CD8-positive, alpha-beta memory T cell (primary cell): ENCODE data around the gene WDR18. TPM values are rescaled to one million over a fixed set of nuclear protein-coding genes. Genes with fewer than 3 reads are reported as not detected.
A peak's percentile ranks its signal among the peaks of the same experiment; 100 is the strongest.

Experiments used
- CTCF ChIA-PET: fragments of 350-600 bp; sonication (Branson Sonifier 250); formaldehyde crosslinking; loops from one replicate; lab custom pipeline; 2021; ENCODE audit warnings: antibody characterized with exemption; lab: Charles Lee
- POLR2A ChIA-PET: fragments of 350-600 bp; sonication (Branson Sonifier 250); formaldehyde crosslinking; loops from one replicate; lab custom pipeline; 2021; ENCODE audit warnings: antibody characterized with exemption; lab: Charles Lee
- DNase-seq, 5 donors: peaks; one replicate each; pipeline versions ENCODE4 v3.0.0 to v3.0.0-alpha.2; 2020 to 2022; ENCODE audit warnings: mixed read lengths in 1 of 5
- H3K27ac ChIP-seq: one replicate; pipeline ENCODE4 v1.7.0; 2013; ENCODE audit warnings: low read depth, mild to moderate bottlenecking, low read length, moderate library complexity
- H3K27me3 ChIP-seq: 2 replicates; pipeline ENCODE4 v1.7.0; 2013; ENCODE audit warnings: low read length, mild to moderate bottlenecking; ENCODE audit not compliant: insufficient read depth, poor library complexity, severe bottlenecking
- H3K36me3 ChIP-seq: 2 replicates; pipeline ENCODE4 v1.7.0; 2013; ENCODE audit warnings: mild to moderate bottlenecking, low read length, moderate library complexity; ENCODE audit not compliant: insufficient read depth
- H3K4me1 ChIP-seq: 2 replicates; pipeline ENCODE4 v1.7.0; 2013; ENCODE audit warnings: mild to moderate bottlenecking, low read length, moderate library complexity; ENCODE audit not compliant: insufficient read depth
- H3K4me3 ChIP-seq: 2 replicates; pipeline ENCODE4 v1.7.0; 2013; ENCODE audit warnings: mild to moderate bottlenecking, low read length
- H3K9me3 ChIP-seq: 2 replicates; pipeline ENCODE4 v1.7.0; 2013; ENCODE audit warnings: mild to moderate bottlenecking, low read length
- H3K27ac Mint-ChIP-seq, 8 donors: one replicate each; pipeline ENCODE4 v1.8.0; 2020 to 2021; ENCODE audit warnings: mixed read lengths in 8 of 8, mild to moderate bottlenecking in 6 of 8, inconsistent platforms in 3 of 8, moderate library complexity in 3 of 8
- H3K27me3 Mint-ChIP-seq, 2 donors: one replicate each; pipeline ENCODE4 v1.8.0; 2020 to 2021; ENCODE audit warnings: mixed read lengths in 2 of 2, mild to moderate bottlenecking in 1 of 2, moderate library complexity in 1 of 2
- H3K36me3 Mint-ChIP-seq, 3 donors: one replicate each; pipeline ENCODE4 v1.8.0; 2020 to 2021; ENCODE audit warnings: mixed read lengths in 3 of 3, inconsistent platforms in 1 of 3, mild to moderate bottlenecking in 1 of 3
- H3K4me1 Mint-ChIP-seq, 3 donors: one replicate each; pipeline ENCODE4 v1.8.0; 2020 to 2021; ENCODE audit warnings: mixed read lengths in 3 of 3, inconsistent platforms in 1 of 3, mild to moderate bottlenecking in 1 of 3
- H3K4me3 Mint-ChIP-seq, 7 donors: one replicate each; pipeline ENCODE4 v1.8.0; 2020 to 2021; ENCODE audit warnings: mixed read lengths in 7 of 7, mild to moderate bottlenecking in 6 of 7, moderate library complexity in 4 of 7, inconsistent platforms in 2 of 7
- H3K9me3 Mint-ChIP-seq, 5 donors: one replicate each; pipeline ENCODE4 v1.8.0; 2020 to 2022; ENCODE audit warnings: mixed read lengths in 5 of 5, mild to moderate bottlenecking in 3 of 5, moderate library complexity in 2 of 5, inconsistent platforms in 1 of 5
- polyA plus RNA-seq: library from polyadenylated mRNA; unstranded; fragments of 300-500 nt; fragmentation: Illumina TruSeq; gene quantifications from one replicate; pipeline ENCODE4 v1.2.3, GENCODE V29; 2021
- total RNA-seq, 2 experiments: library from RNA; stranded (reverse); gene quantifications; one replicate each; pipeline ENCODE4 v1.2.3, GENCODE V29; 2021

Gene WDR18
- total and polyA plus RNA-seq, 3 experiments from 2014 or later = 61.3 to 133 (median 108) TPM

GRCh38 chr19:964116-964520, 20.0 kb upstream of the WDR18 start:
- CTCF ChIA-PET = no interaction called here
- Mint-ChIP-seq H3K4me3 (no peak overlapping the region), H3K4me1 (no peaks in the 10 kb centered on the region), H3K27ac (no peak overlapping the region), H3K27me3 (no peaks in the 10 kb centered on the region), H3K36me3 (peaks cover 0 to 28% (median 5%) of the 10 kb centered on the region in 3 donors), H3K9me3 (no peaks in the 10 kb centered on the region)
- Histone ChIP-seq H3K4me3 (no peak overlapping the region), H3K9me3 (no peaks in the 10 kb centered on the region), H3K4me1 (no peaks in the 10 kb centered on the region), H3K36me3 (peaks cover 3% of the 10 kb centered on the region), H3K27ac (no peak overlapping the region), H3K27me3 (no peaks in the 10 kb centered on the region)
- POLR2A ChIA-PET = no interaction called here
- DNase-seq = no peak

- peaks cover 3% of the 10 kb centered on the region for H3K36me3 ChIP-seq
These were observed 19.1 kb upstream of the WDR18 start for GRCh38 chr19:964761-965694.

GRCh38 chr19:966485-967088, 17.6 kb upstream of the WDR18 start:
- DNase-seq = no peak
- H3K27ac Mint-ChIP-seq = peak overlapping the region in 1 of 8 donors; percentile 68
- peaks cover 4 to 5% (median 5%) of the 10 kb centered on the region in 5 donors for H3K9me3 Mint-ChIP-seq
- H3K36me3 Mint-ChIP-seq = peaks cover 10 to 38% (median 11%) of the 10 kb centered on the region in 3 donors
- ChIA-PET POLR2A (interaction anchor here (0.7 kb wide), 1 partner anchor 1565 kb away, joined by 4 read pairs; no protein-coding TSS in a partner anchor), CTCF (interaction anchor here (0.7 kb wide), 1 partner anchor 13 kb away, joined by 3 read pairs; no protein-coding TSS in a partner anchor)
- H3K27ac ChIP-seq = no peak overlapping the region
- H3K4me3 ChIP-seq = no peak overlapping the region
- no peaks in the 10 kb centered on the region for H3K4me1 ChIP-seq
- H3K4me1 Mint-ChIP-seq = no peaks in the 10 kb centered on the region
- H3K4me3 Mint-ChIP-seq = no peak overlapping the region
- H3K27me3 ChIP-seq = no peaks in the 10 kb centered on the region
- H3K36me3 ChIP-seq = peaks cover 7% of the 10 kb centered on the region
- no peaks in the 10 kb centered on the region for H3K27me3 Mint-ChIP-seq
- H3K9me3 ChIP-seq = no peaks in the 10 kb centered on the region

More at GRCh38 chr19:964761-965694, 19.1 kb upstream of the WDR18 start:
- H3K9me3 ChIP-seq = no peaks in the 10 kb centered on the region
- H3K27ac ChIP-seq = no peak overlapping the region
- H3K27me3 Mint-ChIP-seq = no peaks in the 10 kb centered on the region
- ChIA-PET POLR2A (no interaction called here), CTCF (interaction anchor here (1.2 to 1.6 kb wide), 2 partner anchors 19 to 32 kb away, joined by 4 to 5 read pairs; partner anchors contain the start of gene WDR18)
- H3K27me3 ChIP-seq = no peaks in the 10 kb centered on the region
- H3K36me3 Mint-ChIP-seq = peaks cover 0 to 28% (median 5%) of the 10 kb centered on the region in 3 donors
- no peaks in the 10 kb centered on the region for H3K9me3 Mint-ChIP-seq
- no peaks in the 10 kb centered on the region for H3K4me1 ChIP-seq
- no peaks in the 10 kb centered on the region for H3K4me1 Mint-ChIP-seq
- no peak overlapping the region for H3K4me3 Mint-ChIP-seq
- no peak for DNase-seq
- no peak overlapping the region for H3K4me3 ChIP-seq
- peak overlapping the region in 2 of 8 donors; percentile 54 to 67 for H3K27ac Mint-ChIP-seq

GRCh38 chr19:970695-971094, 13.4 kb upstream of the WDR18 start:
- Histone ChIP-seq H3K4me3 (no peak overlapping the region), H3K36me3 (peaks cover 4% of the 10 kb centered on the region), H3K27me3 (no peaks in the 10 kb centered on the region), H3K9me3 (no peaks in the 10 kb centered on the region), H3K4me1 (no peaks in the 10 kb centered on the region), H3K27ac (no peak overlapping the region)
- Mint-ChIP-seq H3K27me3 (no peaks in the 10 kb centered on the region), H3K9me3 (peaks cover 4 to 7% (median 5%) of the 10 kb centered on the region in 5 donors), H3K4me1 (no peaks in the 10 kb centered on the region), H3K4me3 (no peak overlapping the region), H3K36me3 (peaks cover 10 to 36% (median 15%) of the 10 kb centered on the region in 3 donors), H3K27ac (no peak overlapping the region)
- ChIA-PET CTCF (interaction anchor here (1.7 to 1.8 kb wide), 2 partner anchors 35 to 48 kb away, joined by 4 to 5 read pairs; no protein-coding TSS in a partner anchor), POLR2A (no interaction called here)
- no peak for DNase-seq

GRCh38 chr19:971795-972194, 12.3 kb upstream of the WDR18 start:
- Mint-ChIP-seq H3K27me3 (no peaks in the 10 kb centered on the region), H3K4me1 (no peaks in the 10 kb centered on the region), H3K4me3 (no peak overlapping the region), H3K36me3 (peaks cover 10 to 32% (median 15%) of the 10 kb centered on the region in 3 donors), H3K27ac (no peak overlapping the region), H3K9me3 (peaks cover 4 to 7% (median 5%) of the 10 kb centered on the region in 5 donors)
- H3K9me3 ChIP-seq = no peaks in the 10 kb centered on the region
- no peaks in the 10 kb centered on the region for H3K27me3 ChIP-seq
- H3K27ac ChIP-seq = no peak overlapping the region
- no peak for DNase-seq
- ChIA-PET CTCF (interaction anchor here (1.0 to 1.8 kb wide), 4 partner anchors 36 to 202 kb away, joined by 3 to 5 read pairs (median 4); no protein-coding TSS in a partner anchor), POLR2A (interaction anchor here (0.6 kb wide), 1 partner anchor 108 kb away, joined by 3 read pairs; no protein-coding TSS in a partner anchor)
- H3K4me1 ChIP-seq = no peaks in the 10 kb centered on the region
- H3K4me3 ChIP-seq = no peak overlapping the region
- peaks cover 4% of the 10 kb centered on the region for H3K36me3 ChIP-seq

GRCh38 chr19:972281-972680, 11.9 kb upstream of the WDR18 start:
- POLR2A ChIA-PET = interaction anchor here (0.6 kb wide), 1 partner anchor 42 kb away, joined by 5 read pairs; no protein-coding TSS in a partner anchor
- H3K4me1 ChIP-seq = no peaks in the 10 kb centered on the region
- DNase-seq = no peak

GRCh38 chr19:973726-974563, 10.2 kb upstream of the WDR18 start:
- H3K27ac Mint-ChIP-seq = no peak overlapping the region
- ChIA-PET CTCF (no interaction called here), POLR2A (no interaction called here)

More at GRCh38 chr19:972281-972680, 11.9 kb upstream of the WDR18 start:
- Mint-ChIP-seq H3K27me3 (no peaks in the 10 kb centered on the region), H3K36me3 (peaks cover 10 to 29% (median 15%) of the 10 kb centered on the region in 3 donors), H3K27ac (no peak overlapping the region), H3K9me3 (peaks cover 4 to 7% (median 5%) of the 10 kb centered on the region in 5 donors), H3K4me1 (no peaks in the 10 kb centered on the region), H3K4me3 (no peak overlapping the region)
- CTCF ChIA-PET = interaction anchor here (0.7 to 1.0 kb wide), 3 partner anchors 36 to 202 kb away, joined by 3 read pairs; no protein-coding TSS in a partner anchor
- Histone ChIP-seq H3K27ac (no peak overlapping the region), H3K4me3 (no peak overlapping the region), H3K36me3 (peaks cover 4% of the 10 kb centered on the region), H3K27me3 (no peaks in the 10 kb centered on the region), H3K9me3 (no peaks in the 10 kb centered on the region)

More at GRCh38 chr19:973726-974563, 10.2 kb upstream of the WDR18 start:
- DNase-seq = no peak
- Histone ChIP-seq H3K4me1 (no peaks in the 10 kb centered on the region), H3K4me3 (no peak overlapping the region), H3K9me3 (no peaks in the 10 kb centered on the region), H3K27ac (no peak overlapping the region), H3K27me3 (no peaks in the 10 kb centered on the region), H3K36me3 (peaks cover 4% of the 10 kb centered on the region)
- H3K4me1 Mint-ChIP-seq = no peaks in the 10 kb centered on the region
- no peaks in the 10 kb centered on the region for H3K27me3 Mint-ChIP-seq
- H3K36me3 Mint-ChIP-seq = peaks cover 8 to 19% (median 15%) of the 10 kb centered on the region in 3 donors
- peaks cover 4 to 7% (median 5%) of the 10 kb centered on the region in 5 donors for H3K9me3 Mint-ChIP-seq
- no peak overlapping the region for H3K4me3 Mint-ChIP-seq
